NB4 (cell line): Measurements from ENCODE around the gene ME3.

Source experiments
- POLR2A ChIP-seq: IDR thresholded peaks from 2 replicates; pipeline ENCODE4 v1.6.1; 2011; ENCODE audit warnings: mild to moderate bottlenecking; ENCODE audit not compliant: insufficient read length; ENCODE audit errors: extremely low read depth
- TF ChIP-seq, protein P1 (sequence below): IDR thresholded peaks from one replicate; pipeline ENCODE4 v1.5.1; 2012; ENCODE audit warnings: low read depth, low read length

DNA sequence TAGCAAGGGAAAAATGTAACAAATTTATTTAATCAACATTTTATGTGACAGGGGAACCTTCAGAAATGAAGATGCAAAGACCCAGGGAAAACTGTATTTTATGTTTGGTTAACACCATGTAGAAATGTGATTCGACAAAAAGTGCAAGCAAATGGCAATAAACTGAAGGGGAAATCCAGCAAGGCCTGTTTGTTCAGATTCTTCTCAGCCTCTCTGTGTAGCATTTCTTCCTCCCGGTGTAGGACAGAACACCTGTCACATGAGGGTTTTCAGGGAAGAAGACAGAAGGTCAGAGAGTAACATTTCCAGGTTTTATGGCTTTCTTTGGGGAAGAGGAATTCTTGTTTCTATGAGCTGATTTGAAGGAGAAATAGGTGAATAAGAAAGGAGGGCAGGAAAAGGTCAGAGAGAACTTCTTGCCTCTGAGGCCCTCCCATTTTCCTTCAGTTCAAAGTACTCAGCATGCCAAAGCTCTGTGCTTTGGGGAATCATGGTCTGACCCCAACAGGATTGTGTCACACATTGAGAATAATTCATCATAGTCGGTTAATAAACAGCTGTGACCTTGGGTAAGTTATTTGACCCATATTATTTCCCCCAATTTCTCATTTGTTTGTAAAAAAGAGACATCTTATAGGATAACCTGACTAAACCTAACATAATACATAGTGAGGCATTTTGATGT, 45.5 kb upstream of the ME3 start:
- TF ChIP-seq, protein P1, sequence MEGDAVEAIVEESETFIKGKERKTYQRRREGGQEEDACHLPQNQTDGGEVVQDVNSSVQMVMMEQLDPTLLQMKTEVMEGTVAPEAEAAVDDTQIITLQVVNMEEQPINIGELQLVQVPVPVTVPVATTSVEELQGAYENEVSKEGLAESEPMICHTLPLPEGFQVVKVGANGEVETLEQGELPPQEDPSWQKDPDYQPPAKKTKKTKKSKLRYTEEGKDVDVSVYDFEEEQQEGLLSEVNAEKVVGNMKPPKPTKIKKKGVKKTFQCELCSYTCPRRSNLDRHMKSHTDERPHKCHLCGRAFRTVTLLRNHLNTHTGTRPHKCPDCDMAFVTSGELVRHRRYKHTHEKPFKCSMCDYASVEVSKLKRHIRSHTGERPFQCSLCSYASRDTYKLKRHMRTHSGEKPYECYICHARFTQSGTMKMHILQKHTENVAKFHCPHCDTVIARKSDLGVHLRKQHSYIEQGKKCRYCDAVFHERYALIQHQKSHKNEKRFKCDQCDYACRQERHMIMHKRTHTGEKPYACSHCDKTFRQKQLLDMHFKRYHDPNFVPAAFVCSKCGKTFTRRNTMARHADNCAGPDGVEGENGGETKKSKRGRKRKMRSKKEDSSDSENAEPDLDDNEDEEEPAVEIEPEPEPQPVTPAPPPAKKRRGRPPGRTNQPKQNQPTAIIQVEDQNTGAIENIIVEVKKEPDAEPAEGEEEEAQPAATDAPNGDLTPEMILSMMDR, result no peak
- no peak for TF ChIP-seq POLR2A
